Neuronal stem cell (in vitro differentiated cells): ENCODE data around the gene LGR4. TPM values are rescaled to one million over a fixed set of nuclear protein-coding genes. Genes with fewer than 3 reads are reported as not detected.

Experiments
- DNase-seq: peaks from one replicate; pipeline ENCODE4 v3.0.0-alpha.2; 2013; ENCODE audit warnings: low spot score
- H2AFZ ChIP-seq: one replicate; pipeline ENCODE4 v1.6.1; 2013; ENCODE audit warnings: mild to moderate bottlenecking, low read length, inconsistent platforms
- H2AK5ac ChIP-seq: 2 replicates; pipeline ENCODE4 v1.6.1; 2013; ENCODE audit warnings: low read depth, mild to moderate bottlenecking, inconsistent platforms, low read length, moderate library complexity, mixed read lengths
- H2BK120ac ChIP-seq: 2 replicates; pipeline ENCODE4 v1.6.1; 2013; ENCODE audit warnings: low read depth, mild to moderate bottlenecking, inconsistent platforms, low read length, moderate library complexity, mixed read lengths
- H2BK12ac ChIP-seq: one replicate; pipeline ENCODE4 v1.6.1; 2013; ENCODE audit warnings: low read length, inconsistent platforms
- H2BK15ac ChIP-seq: 2 replicates; pipeline ENCODE4 v1.6.1; 2013; ENCODE audit warnings: mild to moderate bottlenecking, low read length, inconsistent platforms, mixed read lengths
- H2BK5ac ChIP-seq: one replicate; pipeline ENCODE4 v1.6.1; 2013; ENCODE audit warnings: inconsistent platforms, mild to moderate bottlenecking, low read length, moderate library complexity
- H3K14ac ChIP-seq: one replicate; pipeline ENCODE4 v1.6.1; 2013; ENCODE audit warnings: low read length, inconsistent platforms
- H3K18ac ChIP-seq: 2 replicates; pipeline ENCODE4 v1.6.1; 2013; ENCODE audit warnings: low read length, inconsistent platforms
- H3K23ac ChIP-seq: 2 replicates; pipeline ENCODE4 v1.6.1; 2013; ENCODE audit warnings: low read depth, mild to moderate bottlenecking, mixed read lengths, low read length, inconsistent platforms; ENCODE audit not compliant: poor library complexity
- H3K27ac ChIP-seq: replicated peaks from 3 replicates; pipeline ENCODE4 v1.5.1; 2013; ENCODE audit warnings: low read length, inconsistent platforms
- H3K27me3 ChIP-seq, 3 experiments: 2 replicates each; pipeline ENCODE4 v1.6.1; 2013; ENCODE audit warnings: low read length in 3 of 3, mild to moderate bottlenecking in 2 of 3, inconsistent platforms in 1 of 3, low read depth in 1 of 3, mixed read lengths in 1 of 3, moderate library complexity in 1 of 3; ENCODE audit not compliant: control insufficient read depth in 3 of 3, insufficient read depth in 3 of 3
- H3K36me3 ChIP-seq, 2 donors: replicated peaks in 1 of 2; 2 replicates each; pipeline ENCODE4 v1.6.1; 2013; ENCODE audit warnings: low read length in 2 of 2; ENCODE audit not compliant: control insufficient read depth in 2 of 2, insufficient read depth in 2 of 2
- H3K4ac ChIP-seq: 2 replicates; pipeline ENCODE4 v1.6.1; 2013; ENCODE audit warnings: inconsistent platforms, mild to moderate bottlenecking, low read length, moderate library complexity
- H3K4me1 ChIP-seq, 2 donors: 1 replicate in 1 of 2; 2 replicates in 1 of 2; pipeline ENCODE4 v1.6.1; 2013; ENCODE audit warnings: low read length in 2 of 2, low read depth in 1 of 2; ENCODE audit not compliant: control insufficient read depth in 2 of 2, insufficient read depth in 1 of 2
- H3K4me2 ChIP-seq: one replicate; pipeline ENCODE4 v1.6.1; 2013; ENCODE audit warnings: mild to moderate bottlenecking, low read length, inconsistent platforms; ENCODE audit not compliant: insufficient read depth, poor library complexity, severe bottlenecking
- H3K4me3 ChIP-seq, 2 donors: 2 replicates each; pipeline ENCODE4 v1.5.1; 2013; ENCODE audit warnings: low read length in 2 of 2, mild to moderate bottlenecking in 2 of 2, inconsistent platforms in 1 of 2, moderate library complexity in 1 of 2
- H3K79me1 ChIP-seq: one replicate; pipeline ENCODE4 v1.6.1; 2013; ENCODE audit warnings: low read depth, mild to moderate bottlenecking, inconsistent platforms, low read length, moderate library complexity
- H3K9ac ChIP-seq: one replicate; pipeline ENCODE4 v1.6.1; 2013; ENCODE audit warnings: mild to moderate bottlenecking, low read depth, low read length, inconsistent platforms; ENCODE audit not compliant: poor library complexity
- H3K9me3 ChIP-seq, 2 donors: replicated peaks in 1 of 2; 2 replicates each; pipeline versions ENCODE3 to v1.6.1; 2013; ENCODE audit warnings: low read length in 2 of 2, mild to moderate bottlenecking in 2 of 2, inconsistent platforms in 1 of 2, low read depth in 1 of 2, mixed read lengths in 1 of 2, moderate library complexity in 1 of 2; ENCODE audit not compliant: control insufficient read depth in 2 of 2, insufficient read depth in 1 of 2
- H4K8ac ChIP-seq: one replicate; pipeline ENCODE4 v1.6.1; 2013; ENCODE audit warnings: low read depth, mild to moderate bottlenecking, inconsistent platforms, low read length, moderate library complexity
- H4K91ac ChIP-seq: one replicate; pipeline ENCODE4 v1.6.1; 2013; ENCODE audit warnings: low read length, low read depth, mild to moderate bottlenecking, inconsistent platforms; ENCODE audit not compliant: poor library complexity
- WGBS, 2 donors: extraction: QIAGEN DNeasy Blood & Tissue Kit; methylation state at CpG; one replicate each; pipeline ENCODE4 v1.1.7; 2013; ENCODE audit warnings: missing lambda C conversion rate in 2 of 2, mixed read lengths in 1 of 2; ENCODE audit not compliant: insufficient read length in 2 of 2, insufficient replicate concordance in 1 of 2; ENCODE audit errors: extremely low coverage in 2 of 2; 5-methylcytosine and 5-hydroxymethylcytosine counted together
- polyA plus RNA-seq, 2 experiments: library from polyadenylated mRNA; stranded (reverse); fragments of 200-250 nt; gene quantifications; one replicate each; pipeline ENCODE4 v1.2.3, GENCODE V29; 2013

The LGR4 gene, protein sequence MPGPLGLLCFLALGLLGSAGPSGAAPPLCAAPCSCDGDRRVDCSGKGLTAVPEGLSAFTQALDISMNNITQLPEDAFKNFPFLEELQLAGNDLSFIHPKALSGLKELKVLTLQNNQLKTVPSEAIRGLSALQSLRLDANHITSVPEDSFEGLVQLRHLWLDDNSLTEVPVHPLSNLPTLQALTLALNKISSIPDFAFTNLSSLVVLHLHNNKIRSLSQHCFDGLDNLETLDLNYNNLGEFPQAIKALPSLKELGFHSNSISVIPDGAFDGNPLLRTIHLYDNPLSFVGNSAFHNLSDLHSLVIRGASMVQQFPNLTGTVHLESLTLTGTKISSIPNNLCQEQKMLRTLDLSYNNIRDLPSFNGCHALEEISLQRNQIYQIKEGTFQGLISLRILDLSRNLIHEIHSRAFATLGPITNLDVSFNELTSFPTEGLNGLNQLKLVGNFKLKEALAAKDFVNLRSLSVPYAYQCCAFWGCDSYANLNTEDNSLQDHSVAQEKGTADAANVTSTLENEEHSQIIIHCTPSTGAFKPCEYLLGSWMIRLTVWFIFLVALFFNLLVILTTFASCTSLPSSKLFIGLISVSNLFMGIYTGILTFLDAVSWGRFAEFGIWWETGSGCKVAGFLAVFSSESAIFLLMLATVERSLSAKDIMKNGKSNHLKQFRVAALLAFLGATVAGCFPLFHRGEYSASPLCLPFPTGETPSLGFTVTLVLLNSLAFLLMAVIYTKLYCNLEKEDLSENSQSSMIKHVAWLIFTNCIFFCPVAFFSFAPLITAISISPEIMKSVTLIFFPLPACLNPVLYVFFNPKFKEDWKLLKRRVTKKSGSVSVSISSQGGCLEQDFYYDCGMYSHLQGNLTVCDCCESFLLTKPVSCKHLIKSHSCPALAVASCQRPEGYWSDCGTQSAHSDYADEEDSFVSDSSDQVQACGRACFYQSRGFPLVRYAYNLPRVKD
- 70.4 TPM for polyA plus RNA-seq (2013, experiment 1 of 2)
- polyA plus RNA-seq (2013, experiment 2 of 2), result 71.8 TPM

DNA sequence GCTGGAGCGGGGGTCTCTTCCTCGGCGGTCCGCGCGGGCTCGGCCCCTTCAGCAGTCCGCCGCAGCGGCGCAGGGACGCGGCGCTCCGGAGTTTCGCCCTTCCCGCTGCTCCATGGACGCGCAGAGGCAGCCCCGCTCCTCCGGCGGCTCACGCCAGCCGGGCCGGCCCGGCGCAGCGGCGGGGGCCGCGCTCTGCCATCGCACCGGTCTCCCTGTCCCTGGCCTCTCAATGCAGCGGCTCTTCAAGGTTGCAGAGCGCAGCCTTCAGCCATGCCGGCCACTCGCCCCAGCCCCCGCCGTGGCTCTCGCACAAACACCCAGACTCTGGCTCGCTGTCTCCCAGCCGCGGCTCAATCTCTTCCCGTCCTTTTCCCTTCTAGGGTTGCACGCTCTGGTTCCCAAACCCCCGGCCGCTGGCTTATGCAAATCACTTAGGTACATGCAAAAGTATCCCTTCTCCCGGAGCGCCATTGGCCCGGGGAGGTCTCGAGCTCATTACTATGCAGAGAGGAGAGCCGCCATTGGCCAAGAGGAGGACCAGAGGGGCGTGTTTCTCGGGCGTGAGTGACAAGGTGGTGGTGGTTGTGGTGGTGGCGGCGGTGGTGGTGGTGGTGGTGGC is at the start of gene LGR4:
TSS of gene LGR4 (minus strand) at position 393 of the 619 bp plus-strand sequence. CDS start 488 bp downstream, outside the sequence.
- no peaks in the 10 kb centered on the region for H3K79me1 ChIP-seq
- DNase-seq, result peak; percentile 96
- no peak within 1 kb of the TSS for H2BK15ac ChIP-seq
- peak within 1 kb of the TSS; percentile 92 for H3K27ac ChIP-seq
- no CpG with 5 or more reads among the region's 57 CpGs for WGBS, 2 donors
- H3K9me3 ChIP-seq, result peaks cover 0 to 4% of the 10 kb centered on the region in 2 donors
- no peak within 1 kb of the TSS for H3K4ac ChIP-seq
- no peak within 1 kb of the TSS for H4K8ac ChIP-seq
- peak within 1 kb of the TSS; percentile 80 for H2AFZ ChIP-seq
- peak within 1 kb of the TSS; percentile 89 to 98 for H3K4me3 ChIP-seq
- peak within 1 kb of the TSS; percentile 90 for H3K23ac ChIP-seq
- no peak within 1 kb of the TSS for H4K91ac ChIP-seq
- H3K36me3 ChIP-seq, result no peaks in the 10 kb centered on the region
- H3K18ac ChIP-seq, result peak within 1 kb of the TSS; percentile 97
- H3K4me1 ChIP-seq, result peaks cover 9 to 28% of the 10 kb centered on the region in 2 donors
- H2BK12ac ChIP-seq, result peak within 1 kb of the TSS; percentile 91
- H2AK5ac ChIP-seq, result peak within 1 kb of the TSS; percentile 86
- H3K27me3 ChIP-seq, result no peaks in the 10 kb centered on the region
- peak within 1 kb of the TSS; percentile 99 for H2BK5ac ChIP-seq
- peak within 1 kb of the TSS; percentile 76 for H3K14ac ChIP-seq
- peak within 1 kb of the TSS; percentile 36 for H2BK120ac ChIP-seq
- H3K4me2 ChIP-seq, result peak within 1 kb of the TSS; percentile 74
- H3K9ac ChIP-seq, result peak within 1 kb of the TSS; percentile 94

- Histone ChIP-seq H2BK120ac (no peak overlapping the region), H3K27ac (no peak overlapping the region)
Observed at GRCh38 chr11:27520226-27520625, 47.6 kb upstream of the LGR4 start.

DNA sequence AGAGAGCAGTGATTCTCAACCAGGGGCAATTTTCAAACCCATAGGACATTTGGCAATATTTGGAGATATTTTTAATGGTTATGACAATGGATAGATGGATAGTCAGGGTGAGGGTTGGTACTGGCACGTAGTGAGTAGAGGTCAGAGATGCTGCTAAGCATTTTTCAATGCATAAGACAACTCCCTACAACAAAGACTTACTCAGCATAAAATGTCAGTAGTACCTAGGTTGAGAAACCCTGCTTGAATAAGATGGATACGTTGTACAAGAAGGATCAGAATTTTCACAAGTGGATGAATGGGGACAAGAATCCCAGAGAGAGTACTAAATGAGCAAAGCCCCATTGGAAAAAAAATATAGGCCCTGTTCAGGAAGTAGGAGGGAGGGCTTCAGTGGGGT is 45.9 kb upstream of the LGR4 start:
- no peak overlapping the region for H3K27ac ChIP-seq
- H2BK5ac ChIP-seq, result no peak overlapping the region
- H3K4ac ChIP-seq, result no peak overlapping the region
- H3K4me2 ChIP-seq, result no peak overlapping the region
- no peak overlapping the region for H3K14ac ChIP-seq
- no peak overlapping the region for H2AFZ ChIP-seq
- H3K4me3 ChIP-seq, result no peak overlapping the region
- H3K4me1 ChIP-seq, result no peaks in the 10 kb centered on the region
- no peak overlapping the region for H3K23ac ChIP-seq
- no peak overlapping the region for H2BK120ac ChIP-seq
- H3K36me3 ChIP-seq, result no peaks in the 10 kb centered on the region
- H4K8ac ChIP-seq, result no peak overlapping the region
- no peaks in the 10 kb centered on the region for H3K79me1 ChIP-seq
- WGBS, 2 donors, result no CpG with 5 or more reads among the region's 2 CpGs
- no peak overlapping the region for H2AK5ac ChIP-seq
- H3K9me3 ChIP-seq, result no peaks in the 10 kb centered on the region
- no peak overlapping the region for H2BK15ac ChIP-seq
- H3K18ac ChIP-seq, result no peak overlapping the region
- no peak overlapping the region for H2BK12ac ChIP-seq
- no peak overlapping the region for H3K9ac ChIP-seq
- no peak overlapping the region for H4K91ac ChIP-seq
- DNase-seq, result no peak
- H3K27me3 ChIP-seq, result no peaks in the 10 kb centered on the region

More at GRCh38 chr11:27520226-27520625, 47.6 kb upstream of the LGR4 start:
- H3K4me3 ChIP-seq, result no peak overlapping the region
- no peak overlapping the region for H3K9ac ChIP-seq
- H2AFZ ChIP-seq, result no peak overlapping the region
- no peak overlapping the region for H4K91ac ChIP-seq
- WGBS, 2 donors, result no CpG with 5 or more reads among the region's 3 CpGs
- no peak overlapping the region for H3K23ac ChIP-seq
- no peaks in the 10 kb centered on the region for H3K9me3 ChIP-seq
- no peak overlapping the region for H3K4ac ChIP-seq
- H2BK5ac ChIP-seq, result no peak overlapping the region
- H3K36me3 ChIP-seq, result no peaks in the 10 kb centered on the region
- no peaks in the 10 kb centered on the region for H3K79me1 ChIP-seq
- no peak overlapping the region for H3K18ac ChIP-seq
- H3K4me2 ChIP-seq, result no peak overlapping the region
- H3K4me1 ChIP-seq, result no peaks in the 10 kb centered on the region
- no peak overlapping the region for H4K8ac ChIP-seq
- H2BK15ac ChIP-seq, result no peak overlapping the region
- DNase-seq, result no peak
- no peak overlapping the region for H3K14ac ChIP-seq
- no peak overlapping the region for H2BK12ac ChIP-seq
- no peaks in the 10 kb centered on the region for H3K27me3 ChIP-seq
- H2AK5ac ChIP-seq, result no peak overlapping the region
